ACC112 (cell line): ENCODE data around the gene CHN1.

ENCODE experiments used
- H2AFZ ChIP-seq: fragments of 200-600 bp; sonication (generic); one replicate; pipeline ENCODE4 v1.6.0; 2017; ENCODE audit warnings: antibody characterized with exemption, low read length; ENCODE audit not compliant: unreplicated experiment
- H3K27ac ChIP-seq: fragments of 200-600 bp; sonication (generic); 2 replicates; pipeline ENCODE4 v1.5.1; 2014; ENCODE audit warnings: low read depth, mild to moderate bottlenecking, antibody characterized with exemption, low read length, moderate library complexity
- H3K27me3 ChIP-seq: fragments of 200-600 bp; sonication (generic); 2 replicates; pipeline ENCODE4 v1.6.1; 2014; ENCODE audit warnings: mild to moderate bottlenecking, antibody characterized with exemption, low read length, moderate library complexity, mixed read lengths; ENCODE audit not compliant: insufficient read depth
- H3K36me3 ChIP-seq: fragments of 200-600 bp; sonication (generic); 2 replicates; pipeline ENCODE4 v1.6.1; 2016; ENCODE audit warnings: mild to moderate bottlenecking, antibody characterized with exemption, low read length, moderate library complexity, mixed read lengths; ENCODE audit not compliant: insufficient read depth
- H3K4me1 ChIP-seq: fragments of 200-600 bp; sonication (generic); one replicate; pipeline ENCODE4 v1.6.1; 2016; ENCODE audit warnings: low read length, mixed read lengths; ENCODE audit not compliant: insufficient read depth, unreplicated experiment, control insufficient read depth
- H3K4me3 ChIP-seq: fragments of 200-600 bp; sonication (generic); 2 replicates; pipeline ENCODE4 v1.5.1; 2014; ENCODE audit warnings: mild to moderate bottlenecking, low read depth, low read length
- H3K79me2 ChIP-seq: fragments of 200-600 bp; sonication (generic); one replicate; pipeline ENCODE4 v1.6.0; 2016; ENCODE audit warnings: low read length; ENCODE audit not compliant: control insufficient read depth, unreplicated experiment, insufficient read depth

CHN1 gene

DNA sequence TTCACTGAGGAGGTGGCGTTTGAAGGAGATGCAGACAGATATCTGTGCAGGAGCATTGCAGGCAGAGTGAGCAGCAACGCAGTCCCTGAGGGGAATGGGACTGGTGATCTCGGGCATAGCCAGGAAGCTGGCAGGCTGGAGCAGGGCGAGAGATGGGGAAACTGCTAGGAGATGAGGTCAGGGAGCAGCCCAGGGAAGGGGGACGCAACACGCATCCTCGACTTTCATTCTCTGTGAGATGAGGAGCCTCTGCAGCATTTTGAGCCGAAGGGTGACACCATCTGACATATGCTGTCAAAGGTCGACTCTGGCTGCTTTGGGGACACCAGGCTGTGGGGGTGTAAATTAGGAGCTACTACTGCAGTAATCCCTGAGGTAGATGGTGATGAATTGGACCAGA, 236.6 kb downstream of the CHN1 start:
- no peak overlapping the region for H2AFZ ChIP-seq
- no peak overlapping the region for H3K4me3 ChIP-seq
- H3K27ac ChIP-seq = no peak overlapping the region
- H3K36me3 ChIP-seq = no peaks in the 10 kb centered on the region
- peaks cover 4% of the 10 kb centered on the region for H3K4me1 ChIP-seq
- no peaks in the 10 kb centered on the region for H3K79me2 ChIP-seq
- no peaks in the 10 kb centered on the region for H3K27me3 ChIP-seq

DNA sequence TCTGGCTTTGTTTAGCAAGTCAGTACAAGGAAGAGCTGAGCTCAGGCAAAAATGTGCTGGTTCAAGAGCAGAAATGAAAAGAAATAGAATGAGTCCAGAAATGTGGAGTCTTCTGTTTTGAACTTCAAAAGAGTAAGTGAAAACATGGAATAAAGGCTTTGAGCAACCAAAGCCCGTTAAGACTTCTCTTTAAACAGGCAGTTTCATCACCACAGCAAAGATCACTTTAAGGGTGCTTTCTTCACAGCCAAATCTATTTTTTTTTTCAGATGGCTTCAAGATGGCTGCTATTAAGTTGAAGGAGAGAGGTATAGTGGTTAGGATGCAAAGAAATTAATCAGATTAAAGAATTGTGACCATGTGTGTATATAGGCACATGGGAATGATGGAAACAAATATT, 238.9 kb downstream of the CHN1 start:
- Histone ChIP-seq H3K27me3 (no peaks in the 10 kb centered on the region), H3K36me3 (no peaks in the 10 kb centered on the region), H3K4me3 (no peak overlapping the region), H2AFZ (no peak overlapping the region), H3K79me2 (no peaks in the 10 kb centered on the region), H3K4me1 (no peaks in the 10 kb centered on the region), H3K27ac (no peak overlapping the region)

DNA sequence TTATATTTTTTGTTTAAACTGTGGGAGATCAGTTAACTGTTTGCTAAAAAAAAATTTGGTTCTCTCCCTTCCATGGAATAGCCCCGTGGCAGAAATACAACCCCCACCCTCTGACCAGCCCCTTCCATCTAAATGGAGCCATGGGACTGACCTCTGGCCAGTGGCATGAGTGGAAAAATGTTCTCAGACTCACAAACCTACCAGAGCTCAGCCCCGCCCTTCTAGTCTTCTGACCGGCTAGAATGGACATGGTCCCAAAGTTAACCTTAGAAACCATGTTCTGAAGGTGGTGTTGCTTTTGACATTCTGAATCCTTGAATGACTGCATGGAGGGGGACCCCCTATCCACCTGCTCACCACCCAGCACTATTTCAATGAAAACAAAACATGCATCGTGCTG, 239.6 kb downstream of the CHN1 start:
- Histone ChIP-seq H3K27ac (no peak overlapping the region), H3K36me3 (no peaks in the 10 kb centered on the region), H3K4me3 (no peak overlapping the region), H3K4me1 (no peaks in the 10 kb centered on the region), H2AFZ (no peak overlapping the region), H3K79me2 (no peaks in the 10 kb centered on the region), H3K27me3 (no peaks in the 10 kb centered on the region)

DNA sequence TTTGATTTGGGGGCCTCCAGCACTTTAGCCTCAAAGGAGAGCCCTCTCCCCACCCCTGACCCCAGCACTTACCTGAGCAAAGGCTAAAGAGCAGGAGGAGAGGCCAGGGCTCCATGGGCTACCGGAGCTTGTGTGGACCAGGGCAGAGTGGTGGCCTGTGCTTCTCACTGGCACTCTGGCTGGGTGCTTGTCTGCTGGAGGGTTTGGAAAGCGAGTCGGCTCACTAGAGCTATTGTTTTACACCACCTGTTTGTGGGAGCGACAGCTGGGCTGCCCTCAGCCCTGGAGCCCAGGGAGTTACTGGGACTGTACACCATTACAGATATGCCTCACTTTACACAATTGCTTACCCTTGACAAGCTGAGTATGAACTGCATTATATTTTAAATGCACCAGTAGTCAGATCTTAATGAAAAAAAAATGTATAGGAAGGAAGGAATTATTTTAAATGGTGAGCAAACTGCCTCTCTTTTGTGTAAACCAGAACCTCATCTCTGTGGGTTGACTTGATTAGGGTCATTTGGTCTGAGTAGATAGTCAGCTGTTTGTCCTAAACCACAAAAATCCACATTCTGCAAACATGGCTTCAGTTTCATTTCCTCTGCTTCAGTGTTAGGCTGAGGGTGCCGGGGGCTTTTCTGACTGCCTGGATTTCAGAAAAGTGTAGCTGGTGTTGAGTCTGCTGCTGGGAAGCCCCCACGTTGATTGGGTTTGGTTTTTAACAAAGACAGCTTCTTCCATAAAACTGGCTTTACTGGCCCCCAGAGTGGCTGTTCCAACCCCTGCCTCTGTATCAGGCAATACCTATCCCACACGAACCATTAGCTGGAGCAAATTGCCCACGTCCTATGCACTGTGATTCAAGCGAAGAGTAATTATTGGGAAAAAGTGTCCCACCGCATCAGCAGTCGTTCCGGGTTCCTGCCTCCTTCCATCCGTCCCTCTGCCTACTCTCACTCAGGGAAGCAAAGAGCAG, 240.6 kb downstream of the CHN1 start, which contains the start of gene CHRNA1:
Gene CHRNA1 (minus strand): TSS at position 193 of the 976 bp plus-strand sequence. CDS start 78 bp downstream, at position 115.
- no peaks in the 10 kb centered on the region for H3K27me3 ChIP-seq
- no peak within 1 kb of the TSS for H3K4me3 ChIP-seq
- H3K36me3 ChIP-seq = no peaks in the 10 kb centered on the region
- H3K4me1 ChIP-seq = no peaks in the 10 kb centered on the region
- no peak within 1 kb of the TSS for H3K27ac ChIP-seq
- no peaks in the 10 kb centered on the region for H3K79me2 ChIP-seq
- peak within 1 kb of the TSS; percentile 75 for H2AFZ ChIP-seq

DNA sequence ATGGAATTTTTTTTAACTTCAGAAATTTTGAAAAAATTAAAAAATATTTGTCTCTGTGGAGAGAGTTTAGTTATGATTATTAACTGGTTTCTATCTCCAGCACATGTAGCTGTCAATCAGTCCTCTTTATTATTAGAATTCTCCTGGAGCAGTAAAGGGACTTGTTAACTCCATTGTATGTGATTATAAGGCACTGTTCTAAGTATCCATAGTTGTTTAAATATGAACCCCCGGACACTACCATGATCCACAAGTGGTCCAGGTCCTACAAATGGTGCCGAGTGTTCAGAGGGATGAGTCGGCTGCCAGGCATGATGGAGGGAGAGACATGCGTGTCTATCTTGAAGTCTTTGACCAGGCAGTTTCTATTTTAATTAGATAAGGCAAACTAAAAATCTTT, 241.4 kb downstream of the CHN1 start:
- Histone ChIP-seq H3K27ac (no peak overlapping the region), H3K36me3 (no peaks in the 10 kb centered on the region), H2AFZ (no peak overlapping the region), H3K27me3 (no peaks in the 10 kb centered on the region), H3K79me2 (no peaks in the 10 kb centered on the region), H3K4me3 (no peak overlapping the region), H3K4me1 (no peaks in the 10 kb centered on the region)

DNA sequence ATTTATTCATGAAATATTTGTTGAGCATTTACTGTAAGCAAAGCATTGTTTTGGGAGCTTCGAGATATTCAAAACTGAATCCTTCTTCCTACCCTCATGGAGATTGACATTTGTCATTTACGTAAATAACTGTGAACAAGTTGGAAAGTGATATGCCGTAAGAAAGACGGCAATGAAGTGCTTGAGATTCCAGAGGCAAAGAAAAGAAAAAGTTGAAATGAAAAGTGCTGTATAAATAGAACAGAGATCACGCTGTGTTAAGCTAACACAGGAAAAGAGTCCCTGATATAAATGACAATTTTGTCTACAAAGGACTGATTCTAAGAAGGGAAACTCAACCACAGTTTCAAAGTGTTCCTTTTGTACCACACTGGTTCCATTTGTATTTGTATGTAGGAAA, 242.7 kb downstream of the CHN1 start:
- Histone ChIP-seq H3K4me3 (no peak overlapping the region), H3K79me2 (no peaks in the 10 kb centered on the region), H2AFZ (no peak overlapping the region), H3K27ac (no peak overlapping the region), H3K36me3 (no peaks in the 10 kb centered on the region), H3K4me1 (no peaks in the 10 kb centered on the region), H3K27me3 (no peaks in the 10 kb centered on the region)

DNA sequence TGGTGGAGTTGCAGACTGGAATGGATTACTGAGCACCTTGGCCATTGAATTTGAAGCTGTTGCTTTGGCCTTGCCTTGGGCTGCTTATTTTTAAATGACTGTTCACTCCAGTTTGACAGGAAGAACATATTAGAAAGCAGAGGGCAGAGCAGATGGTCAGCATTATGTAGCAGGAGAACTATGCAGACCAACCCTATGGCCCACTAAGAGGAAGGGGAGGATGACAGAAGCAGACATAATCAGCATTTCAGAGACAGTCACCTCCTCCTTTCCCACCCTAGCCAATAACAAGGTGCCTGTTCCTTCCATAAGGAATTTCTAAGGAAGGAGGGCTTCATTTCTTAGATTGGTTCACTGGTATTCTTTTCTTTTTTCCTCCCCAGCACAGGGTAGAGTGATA, 243.3 kb downstream of the CHN1 start:
- H3K27me3 ChIP-seq = no peaks in the 10 kb centered on the region
- no peak overlapping the region for H2AFZ ChIP-seq
- no peak overlapping the region for H3K27ac ChIP-seq
- no peak overlapping the region for H3K4me3 ChIP-seq
- H3K79me2 ChIP-seq = no peaks in the 10 kb centered on the region
- H3K4me1 ChIP-seq = no peaks in the 10 kb centered on the region
- H3K36me3 ChIP-seq = no peaks in the 10 kb centered on the region

DNA sequence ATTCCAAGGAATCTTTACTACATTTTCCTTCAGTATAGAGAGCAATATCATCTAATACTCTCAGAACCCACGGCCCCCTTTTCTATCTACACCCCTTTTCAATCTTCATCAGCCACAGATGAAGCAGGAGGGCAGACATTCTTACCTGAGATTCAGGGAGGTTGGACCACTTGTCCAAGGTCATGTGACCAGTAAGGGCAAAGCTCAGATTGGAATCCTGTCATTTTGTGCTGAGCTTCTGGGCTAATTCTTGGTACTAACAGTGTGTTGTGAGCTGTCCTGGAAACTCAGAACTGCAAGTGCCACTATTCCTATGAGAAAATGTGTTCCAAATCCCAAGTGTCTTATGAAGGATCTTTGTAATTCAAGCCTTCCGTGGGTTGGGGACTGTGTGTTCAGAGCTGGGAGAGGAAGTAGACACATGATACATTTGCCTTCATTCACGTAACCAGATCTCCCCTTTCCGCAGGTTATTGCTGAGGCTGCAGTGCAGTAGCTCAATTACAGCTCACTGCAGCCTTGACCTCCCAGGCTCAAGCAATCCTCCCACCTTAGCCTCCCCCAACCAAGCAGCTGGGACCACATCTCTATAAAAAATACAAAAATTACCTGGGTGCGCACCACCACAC, 244.2 kb downstream of the CHN1 start:
- H2AFZ ChIP-seq = no peak overlapping the region
- no peak overlapping the region for H3K4me3 ChIP-seq
- H3K79me2 ChIP-seq = no peaks in the 10 kb centered on the region
- no peaks in the 10 kb centered on the region for H3K27me3 ChIP-seq
- no peaks in the 10 kb centered on the region for H3K36me3 ChIP-seq
- H3K27ac ChIP-seq = no peak overlapping the region
- H3K4me1 ChIP-seq = no peaks in the 10 kb centered on the region

DNA sequence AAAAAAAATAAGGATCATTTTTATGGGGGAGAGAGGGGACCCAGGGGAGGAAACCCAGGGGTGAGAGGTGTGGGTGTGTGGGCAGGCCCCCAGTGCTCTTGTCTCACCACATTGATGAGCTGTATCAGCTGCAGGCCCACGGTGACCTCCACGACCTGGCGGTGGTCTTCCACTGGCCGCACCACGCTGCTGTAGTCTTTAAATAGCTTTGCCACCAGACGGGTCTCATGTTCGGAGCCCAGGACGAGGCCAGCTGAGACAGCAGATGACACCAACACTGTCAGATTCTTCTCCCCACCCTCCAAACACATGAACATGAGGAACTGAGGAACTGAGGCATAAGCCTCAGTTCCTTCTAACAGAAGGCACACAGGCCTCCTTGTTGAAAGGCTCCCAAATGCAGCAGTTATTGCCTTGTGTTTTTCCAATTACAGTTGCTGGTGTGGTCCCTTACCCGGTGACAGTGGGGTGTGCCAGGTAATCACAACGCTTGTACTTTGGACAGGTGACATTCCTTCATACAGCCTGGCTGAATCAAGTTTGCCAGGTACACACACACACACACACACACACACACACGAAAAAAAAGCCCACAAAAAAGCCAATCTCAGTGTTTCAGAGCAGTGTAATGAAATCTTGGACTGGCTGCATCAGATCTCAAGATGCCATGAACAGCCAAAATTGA, 245.7 kb downstream of the CHN1 start:
- no peaks in the 10 kb centered on the region for H3K36me3 ChIP-seq
- H3K4me3 ChIP-seq = no peak overlapping the region

DNA sequence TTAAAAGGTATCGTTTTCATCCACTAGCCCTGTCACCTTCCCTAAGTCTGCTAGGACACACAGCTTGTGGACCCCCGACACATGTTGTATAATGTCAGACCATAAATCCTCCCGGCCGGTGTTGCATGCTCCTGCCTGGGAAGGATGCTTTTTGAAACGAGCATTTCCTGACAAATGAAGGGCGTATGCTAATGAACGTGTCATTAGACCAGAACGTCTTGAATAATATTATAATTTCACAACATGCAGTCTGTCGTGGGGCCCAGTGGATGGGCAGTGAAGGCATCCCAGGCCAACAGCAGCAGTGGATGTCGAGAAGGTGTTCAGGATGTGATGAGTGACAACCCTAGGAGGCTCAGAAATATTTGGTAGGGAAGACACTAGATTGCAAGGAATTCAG, 248.4 kb downstream of the CHN1 start:
- Histone ChIP-seq H3K27me3 (no peaks in the 10 kb centered on the region), H2AFZ (no peak overlapping the region), H3K4me3 (no peak overlapping the region), H3K27ac (no peak overlapping the region), H3K36me3 (no peaks in the 10 kb centered on the region), H3K4me1 (peaks cover 4% of the 10 kb centered on the region), H3K79me2 (no peaks in the 10 kb centered on the region)

More for the DNA sequence above, 245.7 kb downstream of the CHN1 start:
- no peaks in the 10 kb centered on the region for H3K27me3 ChIP-seq
- no peak overlapping the region for H3K27ac ChIP-seq
- no peaks in the 10 kb centered on the region for H3K4me1 ChIP-seq
- H3K79me2 ChIP-seq = no peaks in the 10 kb centered on the region
- H2AFZ ChIP-seq = no peak overlapping the region
